Mesenchymal stem cell (in vitro differentiated cells and primary cell): ENCODE results near the gene SEPTIN2.
A peak's percentile ranks its signal among the peaks of the same experiment; 100 is the strongest.
"Not testable (repeated sequence)": the region's sequence is repeated elsewhere in the genome, so short reads cannot be mapped to it uniquely, and the experiment has no call there.

Experiments used
- DNase-seq: peaks from one replicate; pipeline ENCODE4 v3.0.0-alpha.2; 2013
- H2AFZ ChIP-seq: one replicate; pipeline ENCODE4 v1.6.1; 2013; ENCODE audit warnings: low read depth, mild to moderate bottlenecking, control low read depth, inconsistent platforms, low read length, moderate library complexity
- H2AK5ac ChIP-seq: 2 replicates; pipeline ENCODE4 v1.6.1; 2013; ENCODE audit warnings: low read length, moderate library complexity, mild to moderate bottlenecking, inconsistent platforms; ENCODE audit not compliant: severe bottlenecking
- H2BK120ac ChIP-seq: one replicate; pipeline ENCODE4 v1.6.1; 2013; ENCODE audit warnings: low read depth, mild to moderate bottlenecking, inconsistent platforms, low read length, moderate library complexity
- H2BK12ac ChIP-seq, 2 experiments: one replicate each; pipeline ENCODE4 v1.6.1; 2013; ENCODE audit warnings: inconsistent platforms in 2 of 2, low read length in 2 of 2, mild to moderate bottlenecking in 2 of 2, moderate library complexity in 2 of 2, control low read depth in 1 of 2
- H2BK15ac ChIP-seq: one replicate; pipeline ENCODE4 v1.6.1; 2013; ENCODE audit warnings: mild to moderate bottlenecking, low read depth, inconsistent platforms; ENCODE audit not compliant: poor library complexity, severe bottlenecking
- H2BK5ac ChIP-seq: 2 replicates; pipeline ENCODE4 v1.6.1; 2013; ENCODE audit warnings: low read depth, mild to moderate bottlenecking, low read length, control low read depth, inconsistent platforms; ENCODE audit not compliant: poor library complexity, severe bottlenecking
- H3K14ac ChIP-seq, 2 experiments: one replicate each; pipeline ENCODE4 v1.6.1; 2013; ENCODE audit warnings: inconsistent platforms in 2 of 2, low read length in 2 of 2, control low read depth in 1 of 2, mild to moderate bottlenecking in 1 of 2, moderate library complexity in 1 of 2
- H3K18ac ChIP-seq, 2 experiments: one replicate each; pipeline ENCODE4 v1.6.1; 2013; ENCODE audit warnings: inconsistent platforms in 2 of 2, low read length in 2 of 2, control low read depth in 1 of 2, low read depth in 1 of 2, mild to moderate bottlenecking in 1 of 2
- H3K23ac ChIP-seq, 2 experiments: one replicate each; pipeline ENCODE4 v1.6.1; 2013; ENCODE audit warnings: inconsistent platforms in 2 of 2, low read length in 2 of 2, mild to moderate bottlenecking in 2 of 2, moderate library complexity in 2 of 2, control low read depth in 1 of 2
- H3K27ac ChIP-seq: 2 replicates; pipeline ENCODE4 v1.5.1; 2013; ENCODE audit warnings: mild to moderate bottlenecking, moderate library complexity, low read length, control low read depth, inconsistent platforms; ENCODE audit not compliant: poor library complexity, severe bottlenecking
- H3K27me3 ChIP-seq, 2 experiments: 2 replicates each; pipeline versions ENCODE4 v1.6.1 to v1.7.0; 2013; ENCODE audit warnings: low read length in 2 of 2, mild to moderate bottlenecking in 2 of 2, moderate library complexity in 2 of 2, control low read depth in 1 of 2, inconsistent platforms in 1 of 2; ENCODE audit not compliant: control insufficient read depth in 1 of 2, insufficient read depth in 1 of 2
- H3K36me3 ChIP-seq, 2 experiments: 2 replicates each; pipeline versions ENCODE4 v1.6.1 to v1.7.0; 2013; ENCODE audit warnings: low read length in 2 of 2, control low read depth in 1 of 2, inconsistent platforms in 1 of 2, low read depth in 1 of 2, mild to moderate bottlenecking in 1 of 2; ENCODE audit not compliant: insufficient read depth in 2 of 2, control insufficient read depth in 1 of 2
- H3K4ac ChIP-seq, 2 experiments: one replicate each; pipeline ENCODE4 v1.6.1; 2013; ENCODE audit warnings: inconsistent platforms in 2 of 2, low read length in 2 of 2, mild to moderate bottlenecking in 2 of 2, moderate library complexity in 2 of 2, control low read depth in 1 of 2, low read depth in 1 of 2
- H3K4me1 ChIP-seq: 2 replicates; pipeline ENCODE4 v1.6.1; 2013; ENCODE audit warnings: low read depth, low read length, control low read depth; ENCODE audit not compliant: control insufficient read depth, insufficient read depth
- H3K4me2 ChIP-seq: 2 replicates; pipeline ENCODE4 v1.6.1; 2013; ENCODE audit warnings: low read length, mild to moderate bottlenecking, inconsistent platforms; ENCODE audit not compliant: poor library complexity, severe bottlenecking
- H3K4me3 ChIP-seq, 2 experiments: 2 replicates each; pipeline versions ENCODE4 v1.5.1 to v1.7.0; 2013; ENCODE audit warnings: low read length in 2 of 2, mild to moderate bottlenecking in 2 of 2, control low read depth in 1 of 2, low read depth in 1 of 2; ENCODE audit not compliant: insufficient read depth in 1 of 2
- H3K79me1 ChIP-seq: replicated peaks from 2 replicates; pipeline ENCODE4 v1.6.1; 2013; ENCODE audit warnings: mild to moderate bottlenecking, control low read depth, low read length, inconsistent platforms; ENCODE audit not compliant: poor library complexity, severe bottlenecking
- H3K9ac ChIP-seq: 2 replicates; pipeline ENCODE4 v1.7.0; 2013; ENCODE audit warnings: mild to moderate bottlenecking, low read length, moderate library complexity
- H3K9me3 ChIP-seq: 2 replicates; pipeline ENCODE4 v1.7.0; 2013; ENCODE audit warnings: mild to moderate bottlenecking, low read length; ENCODE audit not compliant: control insufficient read depth
- H4K8ac ChIP-seq: one replicate; pipeline ENCODE4 v1.6.1; 2013; ENCODE audit warnings: inconsistent platforms, mild to moderate bottlenecking, low read length, moderate library complexity
- H4K91ac ChIP-seq: one replicate; pipeline ENCODE4 v1.6.1; 2013; ENCODE audit warnings: mild to moderate bottlenecking, low read length, inconsistent platforms
- WGBS: methylation state at CpG from one replicate; pipeline ENCODE4 v1.1.7; 2013; ENCODE audit warnings: mixed read lengths; 5-methylcytosine and 5-hydroxymethylcytosine counted together

SEPTIN2 gene

GRCh38 chr2:241291977-241292376 lies 23.7 kb upstream of the SEPTIN2 start:
- no peak for DNase-seq
- H3K36me3 ChIP-seq, result peaks cover 6 to 19% of the 10 kb centered on the region in 2 experiments
- H3K18ac ChIP-seq, result no peak overlapping the region
- 94% methylated on average over 6 of the region's 6 CpGs for WGBS
- no peak overlapping the region for H3K14ac ChIP-seq
- no peak overlapping the region for H2AFZ ChIP-seq
- no peak overlapping the region for H2AK5ac ChIP-seq
- H3K4me2 ChIP-seq, result no peak overlapping the region
- peaks cover 11% of the 10 kb centered on the region for H3K4me1 ChIP-seq
- no peak overlapping the region for H2BK5ac ChIP-seq
- H3K27me3 ChIP-seq, result no peaks in the 10 kb centered on the region
- no peak overlapping the region for H2BK12ac ChIP-seq
- H3K4ac ChIP-seq, result no peak overlapping the region
- H3K9ac ChIP-seq, result no peak overlapping the region
- H4K91ac ChIP-seq, result peak overlapping the region; percentile 48
- H2BK120ac ChIP-seq, result no peak overlapping the region
- no peak overlapping the region for H4K8ac ChIP-seq
- H3K79me1 ChIP-seq, result peaks cover 11% of the 10 kb centered on the region
- no peak overlapping the region for H3K23ac ChIP-seq
- no peaks in the 10 kb centered on the region for H3K9me3 ChIP-seq
- H3K4me3 ChIP-seq, result no peak overlapping the region
- H2BK15ac ChIP-seq, result no peak overlapping the region
- H3K27ac ChIP-seq, result no peak overlapping the region

DNA sequence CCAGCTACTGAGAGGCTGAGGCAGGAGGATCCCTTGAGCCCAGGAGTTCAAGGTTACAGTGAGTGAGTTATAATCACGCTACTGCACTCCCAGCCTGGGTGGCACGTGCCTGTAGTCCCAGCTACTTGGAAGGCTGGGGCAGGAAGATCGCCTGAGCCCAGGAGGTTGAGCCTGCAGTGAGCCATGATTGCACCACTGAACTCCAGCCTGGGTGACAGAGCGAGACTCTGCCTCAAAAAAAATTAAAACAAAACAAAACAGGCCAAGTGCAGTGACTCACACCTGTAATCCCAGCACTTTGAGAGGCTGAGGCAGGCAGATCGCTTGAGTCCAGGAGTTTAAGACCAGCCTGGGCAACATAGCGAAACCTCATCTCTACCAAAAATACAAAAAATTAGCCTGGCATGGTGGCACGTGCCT lies 22.3 kb upstream of the SEPTIN2 start:
- not testable (repeated sequence) for H2AFZ ChIP-seq, H3K4ac ChIP-seq
- WGBS, result 86% methylated on average over 7 of the region's 7 CpGs

GRCh38 chr2:241295326-241296095 lies 20.2 kb upstream of the SEPTIN2 start:
- no peaks in the 10 kb centered on the region for H3K27me3 ChIP-seq
- no peak overlapping the region for H3K4me3 ChIP-seq
- H2BK120ac ChIP-seq, result no peak overlapping the region
- H2BK12ac ChIP-seq, result no peak overlapping the region
- no peak overlapping the region for H2AFZ ChIP-seq
- no peaks in the 10 kb centered on the region for H3K9me3 ChIP-seq
- H3K4me2 ChIP-seq, result no peak overlapping the region
- H4K8ac ChIP-seq, result no peak overlapping the region
- no peak overlapping the region for H3K4ac ChIP-seq
- no peak overlapping the region for H2BK15ac ChIP-seq
- H3K36me3 ChIP-seq, result peaks cover 8 to 13% of the 10 kb centered on the region in 2 experiments
- H3K14ac ChIP-seq, result no peak overlapping the region
- no peak overlapping the region for H3K27ac ChIP-seq
- WGBS, result 88% methylated on average over 4 of the region's 7 CpGs
- no peak overlapping the region for H2BK5ac ChIP-seq
- peaks cover 10% of the 10 kb centered on the region for H3K4me1 ChIP-seq
- peak overlapping the region; percentile 14 for H3K9ac ChIP-seq
- no peak overlapping the region for H3K23ac ChIP-seq
- no peak overlapping the region for H2AK5ac ChIP-seq
- peaks cover 7% of the 10 kb centered on the region for H3K79me1 ChIP-seq
- no peak overlapping the region for H3K18ac ChIP-seq
- no peak for DNase-seq
- H4K91ac ChIP-seq, result no peak overlapping the region

More for the DNA sequence above, 22.3 kb upstream of the SEPTIN2 start:
- not testable (repeated sequence) for H3K4me2 ChIP-seq, H4K91ac ChIP-seq, H3K9ac ChIP-seq, H3K4me3 ChIP-seq, H2BK12ac ChIP-seq, H3K9me3 ChIP-seq, H3K14ac ChIP-seq, H4K8ac ChIP-seq, H3K27me3 ChIP-seq, H3K23ac ChIP-seq, H2BK5ac ChIP-seq, H3K27ac ChIP-seq, H3K18ac ChIP-seq, H2AK5ac ChIP-seq, H2BK15ac ChIP-seq, H2BK120ac ChIP-seq
- Histone ChIP-seq H3K4me1 (peaks cover 11% of the 10 kb centered on the region), H3K79me1 (peaks cover 11% of the 10 kb centered on the region), H3K36me3 (peaks cover 8 to 20% of the 10 kb centered on the region in 2 experiments)
- peak; percentile 55 for DNase-seq

DNA sequence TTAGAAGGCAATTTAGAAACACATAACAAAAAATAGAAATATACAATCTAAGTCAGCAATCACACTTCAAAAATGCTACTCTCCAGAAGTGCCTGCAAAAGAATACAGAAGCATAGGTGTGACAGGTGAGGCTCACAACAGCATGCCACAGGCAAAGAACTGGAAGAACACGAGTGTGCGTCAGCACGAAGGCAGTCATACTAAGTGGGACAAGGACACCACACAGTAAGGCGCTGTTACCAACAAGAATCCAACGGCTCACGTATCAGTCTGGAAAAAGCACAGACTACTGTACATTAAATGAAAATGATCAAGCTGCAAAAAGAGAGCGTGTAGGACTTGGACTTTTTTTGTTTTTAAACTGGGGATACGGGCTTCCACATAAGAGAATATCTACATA lies 19.0 kb upstream of the SEPTIN2 start:
- Histone ChIP-seq H3K4me1 (peaks cover 12% of the 10 kb centered on the region), H3K4me3 (no peak overlapping the region), H2AK5ac (no peak overlapping the region), H3K9me3 (no peaks in the 10 kb centered on the region), H3K9ac (no peak overlapping the region), H3K36me3 (peaks cover 8 to 13% of the 10 kb centered on the region in 2 experiments), H3K4ac (no peak overlapping the region), H3K23ac (no peak overlapping the region), H3K4me2 (no peak overlapping the region), H3K79me1 (peaks cover 5% of the 10 kb centered on the region), H2BK15ac (no peak overlapping the region), H3K14ac (no peak overlapping the region), H4K8ac (no peak overlapping the region), H2BK12ac (no peak overlapping the region), H4K91ac (no peak overlapping the region), H3K27me3 (no peaks in the 10 kb centered on the region), H3K18ac (no peak overlapping the region), H2AFZ (no peak overlapping the region), H2BK120ac (no peak overlapping the region), H2BK5ac (no peak overlapping the region), H3K27ac (no peak overlapping the region)
- no peak for DNase-seq
- WGBS, result 98% methylated on average over 8 of the region's 8 CpGs
